Esophagus squamous epithelium (tissue), 5 donors: ENCODE data around the gene LEFTY2. TPM values are rescaled to one million over a fixed set of nuclear protein-coding genes. Genes with fewer than 3 reads are reported as not detected.
"Not testable (repeated sequence)": the region's sequence is repeated elsewhere in the genome, so short reads cannot be mapped to it uniquely, and the experiment has no call there.

Experiments
- DNase-seq: peaks from one replicate; lab custom pipeline; 2025; lab: John Stamatoyannopoulos, UW
- H3K27ac ChIP-seq, 4 donors: fragments of 200-600 bp; sonication (generic); one replicate each; pipeline ENCODE4 v1.5.1; 2016 to 2019; ENCODE audit warnings: mild to moderate bottlenecking in 1 of 4
- H3K27me3 ChIP-seq, 4 donors: fragments of 200-600 bp; sonication (generic); 1 replicate in 3 of 4; 2 replicates in 1 of 4; pipeline versions ENCODE4 v1.5.1 to v1.6.0; 2017 to 2021; ENCODE audit warnings: antibody characterized with exemption in 1 of 4
- H3K36me3 ChIP-seq, 3 donors: fragments of 200-600 bp; sonication (generic); one replicate each; pipeline ENCODE4 v1.5.1; 2016 to 2019
- H3K4me1 ChIP-seq, 3 donors: fragments of 200-600 bp; sonication (generic); one replicate each; pipeline ENCODE4 v1.5.1; 2017 to 2019
- H3K4me3 ChIP-seq, 4 donors: fragments of 200-600 bp; sonication (generic); 1 replicate in 3 of 4; 2 replicates in 1 of 4; pipeline ENCODE4 v1.5.1; 2016 to 2019; ENCODE audit warnings: mild to moderate bottlenecking in 2 of 4, moderate library complexity in 1 of 4
- H3K9me3 ChIP-seq, 3 donors: fragments of 200-600 bp; sonication (generic); one replicate each; pipeline ENCODE4 v1.5.1; 2016 to 2019
- POLR2A ChIP-seq, 4 donors: fragments of 450-650 bp; IDR thresholded peaks; one replicate each; pipeline ENCODE4 v1.6.1; 2017; ENCODE audit warnings: antibody characterized with exemption in 4 of 4, mild to moderate bottlenecking in 4 of 4, moderate library complexity in 3 of 4
- WGBS, 2 donors: methylation state at CpG; one replicate each; pipeline ENCODE4 v1.1.5; 2018; 5-methylcytosine and 5-hydroxymethylcytosine counted together
- intact Hi-C: fragments of 100-400 bp; cut with DNase I; formaldehyde crosslinking; loops from one replicate; pipeline ENCODE4 v1.15.0; 2022
- small RNA-seq, 4 donors: library from RNA; depleted of rRNA; stranded (forward); fragments of <200 nt; gene quantifications; one replicate each; pipeline ENCODE3, GENCODE V24; 2016
- total RNA-seq, 4 donors: library from RNA; depleted of rRNA; stranded (reverse); fragments of >200 nt; gene quantifications; one replicate each; pipeline ENCODE4 v1.1.0, GENCODE V29; 2016
- TF ChIP-seq, protein P1 (sequence below), 6 experiments: fragments of 450-650 bp in 4 of 6; fragments of 200-600 bp in 2 of 6; sonication (generic) in 2 of 6; IDR thresholded peaks; one replicate each; pipeline ENCODE4 v1.5.1; 2016 to 2019; ENCODE audit warnings: antibody characterized with exemption in 6 of 6, mild to moderate bottlenecking in 4 of 6, moderate library complexity in 4 of 6
- donor health status: DM: yes; HTN: yes; CAD: no.

The LEFTY2 gene
- total RNA-seq, 4 donors from 2014 or later = not detected

DNA sequence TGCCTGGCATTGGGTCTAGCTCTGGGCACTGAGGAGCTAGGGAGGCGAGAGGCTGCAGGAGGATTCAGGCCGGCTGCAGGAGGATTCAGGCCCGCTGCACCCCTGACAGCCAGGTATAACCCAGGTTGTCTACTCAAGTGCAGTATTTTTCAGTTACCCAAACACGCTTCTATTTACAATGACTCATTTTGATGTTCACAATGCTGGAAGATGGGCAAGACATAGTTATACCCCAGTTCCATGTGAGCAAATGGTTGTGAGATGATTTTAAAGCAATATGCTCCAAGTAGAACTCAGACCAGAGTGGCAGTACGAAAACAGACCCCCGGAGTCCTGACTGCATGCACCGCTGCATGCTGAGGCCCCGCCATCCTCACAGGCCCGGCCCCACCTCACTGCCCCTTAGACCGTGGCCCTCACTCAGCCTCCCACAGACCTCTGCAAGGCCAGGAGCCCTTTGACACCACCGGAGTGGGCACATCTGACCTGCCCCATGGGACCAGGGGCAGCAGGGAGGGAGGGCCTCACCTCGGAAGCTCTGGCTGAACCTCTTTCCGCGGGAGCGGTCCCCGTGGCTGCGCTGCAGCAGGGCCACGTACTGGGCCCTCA, 52.6 kb downstream of the LEFTY2 start:
- no peaks in the 10 kb centered on the region for H3K9me3 ChIP-seq
- H3K27me3 ChIP-seq = peaks cover 0 to 11% (median 0%) of the 10 kb centered on the region in 4 donors
- TF ChIP-seq POLR2A (IDR thresholded peaks at IDR 0.05) = no peak
- TF ChIP-seq, protein P1, sequence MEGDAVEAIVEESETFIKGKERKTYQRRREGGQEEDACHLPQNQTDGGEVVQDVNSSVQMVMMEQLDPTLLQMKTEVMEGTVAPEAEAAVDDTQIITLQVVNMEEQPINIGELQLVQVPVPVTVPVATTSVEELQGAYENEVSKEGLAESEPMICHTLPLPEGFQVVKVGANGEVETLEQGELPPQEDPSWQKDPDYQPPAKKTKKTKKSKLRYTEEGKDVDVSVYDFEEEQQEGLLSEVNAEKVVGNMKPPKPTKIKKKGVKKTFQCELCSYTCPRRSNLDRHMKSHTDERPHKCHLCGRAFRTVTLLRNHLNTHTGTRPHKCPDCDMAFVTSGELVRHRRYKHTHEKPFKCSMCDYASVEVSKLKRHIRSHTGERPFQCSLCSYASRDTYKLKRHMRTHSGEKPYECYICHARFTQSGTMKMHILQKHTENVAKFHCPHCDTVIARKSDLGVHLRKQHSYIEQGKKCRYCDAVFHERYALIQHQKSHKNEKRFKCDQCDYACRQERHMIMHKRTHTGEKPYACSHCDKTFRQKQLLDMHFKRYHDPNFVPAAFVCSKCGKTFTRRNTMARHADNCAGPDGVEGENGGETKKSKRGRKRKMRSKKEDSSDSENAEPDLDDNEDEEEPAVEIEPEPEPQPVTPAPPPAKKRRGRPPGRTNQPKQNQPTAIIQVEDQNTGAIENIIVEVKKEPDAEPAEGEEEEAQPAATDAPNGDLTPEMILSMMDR (IDR thresholded peaks at IDR 0.05) = no peak
- H3K4me3 ChIP-seq = no peak overlapping the region
- WGBS, 2 donors = 77 to 86% methylated on average over 4 to 8 of the region's 18 CpGs
- no peaks in the 10 kb centered on the region for H3K36me3 ChIP-seq
- DNase-seq = no peak
- H3K4me1 ChIP-seq = peaks cover 0 to 12% (median under 1%) of the 10 kb centered on the region in 3 donors
- H3K27ac ChIP-seq = no peak overlapping the region
- intact Hi-C loops = no loop called here

DNA sequence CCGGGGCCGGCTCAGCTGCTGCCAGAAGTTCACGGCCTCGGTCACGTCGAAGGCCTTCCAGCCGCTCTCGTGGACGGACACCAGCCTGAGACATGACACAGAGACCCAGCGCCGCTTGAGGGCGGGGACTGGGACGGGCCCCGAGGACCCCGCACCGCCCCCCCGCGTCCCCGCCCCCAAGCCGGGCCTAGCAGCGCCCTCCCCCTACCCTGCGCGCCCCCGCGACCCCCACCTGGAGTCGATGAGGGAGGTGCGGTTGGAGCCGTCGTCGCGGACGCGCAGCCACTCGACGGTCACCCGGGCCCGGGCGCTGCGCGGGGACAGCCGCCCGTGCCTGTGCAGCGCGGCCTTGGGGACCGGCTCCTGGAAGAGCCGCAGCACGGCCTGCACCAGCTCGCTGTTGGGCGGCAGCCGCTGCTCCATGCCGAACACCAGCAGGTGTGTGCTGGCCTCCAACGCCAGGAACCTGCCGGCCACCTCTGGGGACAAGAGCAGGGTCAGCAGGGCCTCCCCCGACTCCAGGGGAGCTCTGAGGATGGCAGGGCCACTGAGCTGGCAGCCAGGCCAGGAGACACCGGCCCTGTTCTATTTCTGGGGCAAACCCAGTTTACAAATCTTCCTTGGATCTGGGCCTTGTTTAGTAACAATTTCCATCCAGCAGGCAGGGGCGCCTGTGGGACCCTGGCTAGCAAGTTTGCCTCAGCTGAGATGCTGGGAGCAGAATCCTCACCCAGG, 53.3 kb downstream of the LEFTY2 start:
- Histone ChIP-seq H3K27me3 (peaks cover 0 to 11% (median 0%) of the 10 kb centered on the region in 4 donors), H3K4me1 (peaks cover 0 to 19% (median 4%) of the 10 kb centered on the region in 3 donors)
- H3K9me3 ChIP-seq, DNase-seq, intact Hi-C loops, H3K36me3 ChIP-seq, H3K4me3 ChIP-seq, H3K27ac ChIP-seq: not testable (repeated sequence)
- WGBS, 2 donors = no CpG with 5 or more reads among the region's 56 CpGs

DNA sequence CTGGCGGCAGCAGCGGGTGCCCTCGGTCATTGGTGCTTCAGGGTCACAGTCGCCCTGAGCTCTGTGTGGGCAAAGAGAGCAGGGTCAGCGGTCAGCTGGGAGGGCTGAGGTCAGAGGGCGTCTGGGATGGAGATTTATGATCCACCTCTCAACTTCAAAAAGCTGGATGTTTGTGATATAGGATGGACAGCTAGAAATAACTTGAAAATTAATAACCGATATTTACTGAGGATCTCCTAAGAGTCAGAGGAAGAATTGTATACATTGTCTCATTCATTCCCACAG, 54.0 kb downstream of the LEFTY2 start:
- H3K9me3 ChIP-seq = no peaks in the 10 kb centered on the region
- peaks cover 0 to 20% (median 4%) of the 10 kb centered on the region in 3 donors for H3K4me1 ChIP-seq
- TF ChIP-seq, protein P1 (IDR thresholded peaks at IDR 0.05) = no peak
- TF ChIP-seq POLR2A (IDR thresholded peaks at IDR 0.05) = no peak
- intact Hi-C loops = no loop called here
- H3K27ac ChIP-seq = no peak overlapping the region
- H3K27me3 ChIP-seq = peaks cover 0 to 11% (median 0%) of the 10 kb centered on the region in 4 donors
- WGBS, 2 donors = 71 to 96% methylated on average over 1 to 5 of the region's 7 CpGs
- no peaks in the 10 kb centered on the region for H3K36me3 ChIP-seq
- no peak overlapping the region for H3K4me3 ChIP-seq
- DNase-seq = no peak

Small RNAs within 50 kb of the gene (small RNA-seq; reads per million reads assigned to genes)
- gene AL117348.1 (0 reads per million in 4 donors), gene NDUFA3P3 (0 reads per million in 4 donors)

Other genes starting within 250 kb of the LEFTY2 start
- gene SRP9, start 163.4 kb downstream of the LEFTY2 start, total RNA-seq = 100 to 1,000 TPM; 115 to 229 (median 175) TPM
- gene EPHX1, start 131.1 kb downstream of the LEFTY2 start, total RNA-seq = 100 to 1,000 TPM in 3 of 4 donors, 10 to 100 TPM in 1; 78.7 to 237 (median 151) TPM
- 10 to 100 TPM in 3 of 4 donors, 1 to 10 TPM in 1; 9.8 to 27.1 (median 18.3) TPM for gene TMEM63A, start 58.8 kb downstream of the LEFTY2 start, total RNA-seq
- gene LEFTY1, start 52.1 kb downstream of the LEFTY2 start, total RNA-seq = not detected
- gene PYCR2, start 17.0 kb downstream of the LEFTY2 start, total RNA-seq = 10 to 100 TPM; 23.0 to 35.1 (median 28.0) TPM
- gene SDE2, start 58.1 kb upstream of the LEFTY2 start, total RNA-seq = 10 to 100 TPM; 10.5 to 18.7 (median 14.1) TPM
- gene H3-3A, start 121.5 kb upstream of the LEFTY2 start, total RNA-seq = 100 to 1,000 TPM; 358 to 544 (median 443) TPM
- gene ACBD3, start 245.5 kb upstream of the LEFTY2 start, total RNA-seq = 10 to 100 TPM; 37.0 to 64.7 (median 52.1) TPM